ENCODE results near the gene ANKS6.
"Not testable (repeated sequence)": the region's sequence is repeated elsewhere in the genome, so short reads cannot be mapped to it uniquely, and the experiment has no call there.

ANKS6 gene

GRCh38 chr9:98686961-98687855 is 109.1 kb downstream of the ANKS6 start:
- Histone ChIP-seq H3K4me3 (ENCODE audit: low read length, poor library complexity, severe bottlenecking) (no peak overlapping the region), H3K36me3 (ENCODE audit: insufficient read depth, low read length) (no peaks in the 10 kb centered on the region), H2AFZ (ENCODE audit: low read length) (no peak overlapping the region), H3K27me3 (ENCODE audit: insufficient read depth, low read length, poor library complexity, severe bottlenecking) (no peaks in the 10 kb centered on the region), H3K9me2 (replicated peaks; ENCODE audit: low read depth, low read length) (no peaks in the 10 kb centered on the region), H3F3A (ENCODE audit: low read depth) (no peaks in the 10 kb centered on the region), H3K79me2 (ENCODE audit: insufficient read depth, low read length) (no peaks in the 10 kb centered on the region), H4K20me1 (ENCODE audit: insufficient read depth, low read length, poor library complexity, severe bottlenecking) (no peaks in the 10 kb centered on the region), H3K4me2 (ENCODE audit: low read depth, low read length, poor library complexity, severe bottlenecking) (no peak overlapping the region), H3K9me3 (ENCODE audit: insufficient read depth, low read depth, low read length) (no peaks in the 10 kb centered on the region), H3K4me1 (ENCODE audit: insufficient read depth, low read length, poor library complexity, severe bottlenecking) (peaks cover 7% of the 10 kb centered on the region), H3K9ac (ENCODE audit: low read depth, low read length, poor library complexity, severe bottlenecking) (no peak overlapping the region)
- no peak for TF ChIP-seq CTCF (conservative IDR thresholded peaks at IDR 0.05; ENCODE audit: low read length)
- TF ChIP-seq EZH2phosphoT487 (IDR thresholded peaks at IDR 0.05; ENCODE audit: borderline replicate concordance), result no peak

- not testable (repeated sequence) for H3K9me3 ChIP-seq (ENCODE audit: insufficient read depth, low read depth, low read length); H3F3A ChIP-seq (ENCODE audit: low read depth); H3K9me2 ChIP-seq (replicated peaks; ENCODE audit: low read depth, low read length); H3K79me2 ChIP-seq (ENCODE audit: insufficient read depth, low read length); H3K36me3 ChIP-seq (ENCODE audit: insufficient read depth, low read length); H2AFZ ChIP-seq (ENCODE audit: low read length); H3K27me3 ChIP-seq (ENCODE audit: insufficient read depth, low read length, poor library complexity, severe bottlenecking); H3K4me2 ChIP-seq (ENCODE audit: low read depth, low read length, poor library complexity, severe bottlenecking); H3K4me1 ChIP-seq (ENCODE audit: insufficient read depth, low read length, poor library complexity, severe bottlenecking); H3K4me3 ChIP-seq (ENCODE audit: low read length, poor library complexity, severe bottlenecking); H4K20me1 ChIP-seq (ENCODE audit: insufficient read depth, low read length, poor library complexity, severe bottlenecking); H3K9ac ChIP-seq (ENCODE audit: low read depth, low read length, poor library complexity, severe bottlenecking)
Observed at GRCh38 chr9:98684816-98685215, 111.5 kb downstream of the ANKS6 start.

Data from Loucy (cell line).